ENCODE results near the gene LONP2.
"Not testable (repeated sequence)": the region's sequence is repeated elsewhere in the genome, so short reads cannot be mapped to it uniquely, and the experiment has no call there.

The LONP2 gene

GRCh38 chr16:48373258-48374029 is 129.3 kb downstream of the LONP2 start:
- H3K4me3 ChIP-seq (ENCODE audit: low read depth, low read length), result no peak overlapping the region
- DNase-seq (ENCODE audit: low read depth), result no peak
- no peak for TF ChIP-seq CTCF (IDR thresholded peaks at IDR 0.05; ENCODE audit: control insufficient read depth, extremely low read depth, insufficient read depth)

- no peak for DNase-seq (ENCODE audit: low read depth)
- H3K4me3 ChIP-seq (ENCODE audit: low read depth, low read length), result no peak overlapping the region
- TF ChIP-seq CTCF (IDR thresholded peaks at IDR 0.05; ENCODE audit: control insufficient read depth, extremely low read depth, insufficient read depth), result no peak
These were observed 130.2 kb downstream of the LONP2 start for GRCh38 chr16:48374255-48374654.

- H3K4me3 ChIP-seq (ENCODE audit: low read depth, low read length); DNase-seq (ENCODE audit: low read depth): not testable (repeated sequence)
These were observed 133.2 kb downstream of the LONP2 start for GRCh38 chr16:48377301-48377700.

GRCh38 chr16:48378276-48378675 is 134.2 kb downstream of the LONP2 start:
- no peak overlapping the region for H3K4me3 ChIP-seq (ENCODE audit: low read depth, low read length)
- TF ChIP-seq CTCF (IDR thresholded peaks at IDR 0.05; ENCODE audit: control insufficient read depth, extremely low read depth, insufficient read depth), result no peak

GRCh38 chr16:48378836-48379235 is 134.7 kb downstream of the LONP2 start:
- TF ChIP-seq CTCF (IDR thresholded peaks at IDR 0.05; ENCODE audit: control insufficient read depth, extremely low read depth, insufficient read depth), result no peak
- no peak overlapping the region for H3K4me3 ChIP-seq (ENCODE audit: low read depth, low read length)
- no peak for DNase-seq (ENCODE audit: low read depth)

More at GRCh38 chr16:48378276-48378675, 134.2 kb downstream of the LONP2 start:
- DNase-seq (ENCODE audit: low read depth), result no peak

GRCh38 chr16:48381201-48381600 is 137.1 kb downstream of the LONP2 start:
- no peak overlapping the region for H3K4me3 ChIP-seq (ENCODE audit: low read depth, low read length)
- no peak for TF ChIP-seq CTCF (IDR thresholded peaks at IDR 0.05; ENCODE audit: control insufficient read depth, extremely low read depth, insufficient read depth)
- no peak for DNase-seq (ENCODE audit: low read depth)

GRCh38 chr16:48382131-48382530 is 138.0 kb downstream of the LONP2 start:
- no peak for DNase-seq (ENCODE audit: low read depth)
- no peak for TF ChIP-seq CTCF (IDR thresholded peaks at IDR 0.05; ENCODE audit: control insufficient read depth, extremely low read depth, insufficient read depth)
- no peak overlapping the region for H3K4me3 ChIP-seq (ENCODE audit: low read depth, low read length)
